GM23338 (cell line): Measurements from ENCODE around the gene NPLOC4. TPM values are rescaled to one million over a fixed set of nuclear protein-coding genes. Genes with fewer than 3 reads are reported as not detected.

Experiments used
- ATAC-seq: fragments of 200-7000 bp; cut with Tn5 transposase; 3 replicates; pipeline ENCODE4 v1.9.1; 2020
- DNase-seq: peaks from one replicate; pipeline ENCODE4 v3.0.0-alpha.2; 2015; ENCODE audit warnings: low spot score
- H2AFZ ChIP-seq: fragments of 200-600 bp; sonication (generic); 2 replicates; pipeline ENCODE4 v1.8.0; 2016; ENCODE audit warnings: antibody characterized with exemption, mild to moderate bottlenecking, moderate library complexity
- H3F3A ChIP-seq: fragments of 200-600 bp; sonication (generic); replicated peaks from 2 replicates; pipeline ENCODE4 v1.8.0; 2017; ENCODE audit warnings: antibody characterized with exemption, mixed run types, low read depth
- H3K27ac ChIP-seq: fragments of 200-600 bp; sonication (generic); 2 replicates; pipeline ENCODE4 v1.6.1; 2016; ENCODE audit warnings: low read depth
- H3K27me3 ChIP-seq: fragments of 200-600 bp; sonication (generic); 2 replicates; pipeline ENCODE4 v1.8.0; 2016; ENCODE audit warnings: mild to moderate bottlenecking, mixed run types, moderate library complexity; ENCODE audit not compliant: insufficient read depth
- H3K36me3 ChIP-seq: fragments of 200-600 bp; sonication (generic); 2 replicates; pipeline ENCODE4 v1.8.0; 2016; ENCODE audit warnings: mild to moderate bottlenecking; ENCODE audit not compliant: insufficient read depth
- H3K4me1 ChIP-seq: fragments of 200-600 bp; sonication (generic); 2 replicates; pipeline ENCODE4 v1.8.0; 2016; ENCODE audit warnings: mild to moderate bottlenecking, moderate library complexity; ENCODE audit not compliant: insufficient read depth
- H3K4me2 ChIP-seq: fragments of 200-600 bp; sonication (generic); 2 replicates; pipeline ENCODE4 v1.7.1; 2017; ENCODE audit warnings: mixed run types
- H3K4me3 ChIP-seq: fragments of 200-600 bp; sonication (generic); 2 replicates; pipeline ENCODE4 v1.6.1; 2016; ENCODE audit warnings: mixed run types
- H3K79me2 ChIP-seq: fragments of 200-600 bp; sonication (generic); replicated peaks from 2 replicates; pipeline ENCODE4 v1.8.0; 2017; ENCODE audit warnings: mild to moderate bottlenecking; ENCODE audit not compliant: insufficient read depth
- H3K9me2 ChIP-seq: fragments of 200-600 bp; sonication (generic); 2 replicates; pipeline ENCODE4 v1.8.0; 2017; ENCODE audit not compliant: insufficient read depth
- H4K20me1 ChIP-seq: fragments of 200-600 bp; sonication (generic); replicated peaks from 2 replicates; pipeline ENCODE4 v1.8.0; 2017; ENCODE audit warnings: mild to moderate bottlenecking; ENCODE audit not compliant: insufficient read depth
- H3K27ac Mint-ChIP-seq: 2 replicates; pipeline ENCODE4 v1.8.0; 2020; ENCODE audit warnings: inconsistent platforms, mild to moderate bottlenecking, moderate library complexity, mixed read lengths
- H3K27me3 Mint-ChIP-seq: 3 replicates; pipeline ENCODE4 v1.8.0; 2022; ENCODE audit warnings: low read depth, mild to moderate bottlenecking, moderate library complexity, mixed read lengths, inconsistent platforms; ENCODE audit not compliant: insufficient read depth, poor library complexity
- H3K36me3 Mint-ChIP-seq: 3 replicates; pipeline ENCODE4 v1.8.0; 2021; ENCODE audit warnings: low read depth, mild to moderate bottlenecking, inconsistent platforms, moderate library complexity, mixed read lengths
- H3K4me1 Mint-ChIP-seq: 3 replicates; pipeline ENCODE4 v1.8.0; 2020; ENCODE audit warnings: mild to moderate bottlenecking, inconsistent platforms, mixed read lengths
- H3K4me3 Mint-ChIP-seq: 3 replicates; pipeline ENCODE4 v1.8.0; 2021; ENCODE audit warnings: moderate library complexity, mild to moderate bottlenecking, inconsistent platforms, mixed read lengths
- H3K9me3 Mint-ChIP-seq: 3 replicates; pipeline ENCODE4 v1.8.0; 2020; ENCODE audit warnings: moderate library complexity, mild to moderate bottlenecking, inconsistent platforms, mixed read lengths
- CREB1 ChIP-seq: fragments of 250-450 bp; sonication (Bioruptor Pico); IDR thresholded peaks from 2 replicates; pipeline ENCODE4 v1.5.0; 2020; ENCODE audit warnings: low read depth, mild to moderate bottlenecking, moderate library complexity
- EZH2 ChIP-seq: fragments of 200-600 bp; sonication (generic); IDR thresholded peaks from one replicate; pipeline ENCODE4 v1.8.0; 2017; ENCODE audit warnings: antibody characterized with exemption, mild to moderate bottlenecking, low read depth; ENCODE audit not compliant: unreplicated experiment
- EZH2phosphoT487 ChIP-seq: fragments of 200-600 bp; sonication (generic); IDR thresholded peaks from one replicate; pipeline ENCODE4 v1.8.1; 2018; ENCODE audit warnings: antibody characterized with exemption; ENCODE audit not compliant: unreplicated experiment
- NANOG ChIP-seq: IDR thresholded peaks from 2 replicates; pipeline ENCODE4 v1.6.1; 2016; ENCODE audit warnings: antibody characterized with exemption, borderline replicate concordance
- POLR2AphosphoS5 ChIP-seq: IDR thresholded peaks from 2 replicates; pipeline ENCODE4 v1.6.1; 2016; ENCODE audit warnings: antibody characterized with exemption, low read depth
- polyA plus RNA-seq: library from polyadenylated mRNA; unstranded; fragments of >200 nt; fragmentation: Nextera tagmentation; extraction: Ambion mirVana; gene quantifications from 2 replicates; pipeline ENCODE4 v1.2.1, GENCODE V29; 2016
- small RNA-seq: library from RNA; depleted of rRNA; stranded (forward); fragments of <200 nt; gene quantifications from one replicate; pipeline ENCODE3, GENCODE V24; 2014; ENCODE audit warnings: low replicate concordance
- total RNA-seq: library from RNA; depleted of rRNA; stranded (reverse); fragments of >200 nt; shearing (Covaris generic); gene quantifications from 2 replicates; pipeline ENCODE4 v1.2.3, GENCODE V29; 2014; rRNA removed

Gene NPLOC4
- total and polyA plus RNA-seq, 2 experiments from 2014 or later: 24.1 to 79.1 TPM

- Mint-ChIP-seq H3K36me3 (peaks cover 50% of the 10 kb centered on the region), H3K27me3 (peaks cover 65% of the 10 kb centered on the region), H3K4me1 (peaks cover 20% of the 10 kb centered on the region), H3K4me3 (peak overlapping the region; percentile 98), H3K27ac (peak overlapping the region; percentile 87), H3K9me3 (peaks cover 42% of the 10 kb centered on the region)
- no peak for TF ChIP-seq EZH2phosphoT487
- TF ChIP-seq POLR2AphosphoS5: 0 out of 2 replicates have a peak, but pooled peaks have one; percentile 25
- Histone ChIP-seq H2AFZ (no peak overlapping the region), H3K36me3 (peaks cover 36% of the 10 kb centered on the region), H3K4me1 (peaks cover 9% of the 10 kb centered on the region), H4K20me1 (peaks cover 33% of the 10 kb centered on the region), H3K9me2 (no peaks in the 10 kb centered on the region), H3K79me2 (peaks cover 36% of the 10 kb centered on the region), H3K4me2 (peak overlapping the region; percentile 96), H3K4me3 (peak overlapping the region; percentile 97), H3K27me3 (no peaks in the 10 kb centered on the region), H3K27ac (peak overlapping the region; percentile 80), H3F3A (peaks cover 50% of the 10 kb centered on the region)
- DNase-seq (no peak), ATAC-seq (no peak)
These were observed 126.7 kb downstream of the NPLOC4 start for GRCh38 chr17:81509972-81510784.

- peaks cover 36% of the 10 kb centered on the region for H3K79me2 ChIP-seq
- peaks cover 42% of the 10 kb centered on the region for H3K9me3 Mint-ChIP-seq
- peaks cover 50% of the 10 kb centered on the region for H3K36me3 Mint-ChIP-seq
- ATAC-seq (peak; percentile 2), DNase-seq (no peak)
- H3K4me2 ChIP-seq: peak overlapping the region; percentile 96
- peak overlapping the region; percentile 80 for H3K27ac ChIP-seq
- peak overlapping the region; percentile 86 for H3K27ac Mint-ChIP-seq
- TF ChIP-seq POLR2AphosphoS5 (0 out of 2 replicates have a peak, but pooled peaks have one; percentile 13), NANOG (no peak)
- peaks cover 20% of the 10 kb centered on the region for H3K4me1 Mint-ChIP-seq
- peak overlapping the region; percentile 97 for H3K4me3 ChIP-seq
- peaks cover 67% of the 10 kb centered on the region for H3K27me3 Mint-ChIP-seq
- no peaks in the 10 kb centered on the region for H3K9me2 ChIP-seq
- peaks cover 50% of the 10 kb centered on the region for H3F3A ChIP-seq
- peak overlapping the region; percentile 98 for H3K4me3 Mint-ChIP-seq
- no peaks in the 10 kb centered on the region for H3K27me3 ChIP-seq
- peaks cover 9% of the 10 kb centered on the region for H3K4me1 ChIP-seq
- H2AFZ ChIP-seq: no peak overlapping the region
- H3K36me3 ChIP-seq: peaks cover 36% of the 10 kb centered on the region
- H4K20me1 ChIP-seq: peaks cover 33% of the 10 kb centered on the region
These were observed 127.5 kb downstream of the NPLOC4 start for GRCh38 chr17:81509207-81509971.

GRCh38 chr17:81508639-81509206, 128.2 kb downstream of the NPLOC4 start:
- Histone ChIP-seq H4K20me1 (peaks cover 33% of the 10 kb centered on the region), H2AFZ (no peak overlapping the region)
- DNase-seq: no peak

More at GRCh38 chr17:81508639-81509206, 128.2 kb downstream of the NPLOC4 start:
- peaks cover 9% of the 10 kb centered on the region for H3K4me1 ChIP-seq
- peaks cover 36% of the 10 kb centered on the region for H3K36me3 ChIP-seq
- TF ChIP-seq EZH2 (no peak), POLR2AphosphoS5 (0 out of 2 replicates have a peak, but pooled peaks have one; percentile 39), CREB1 (CRISPR knock-in tag) (peak; percentile 18; the same call in 1 of the 2 replicates)
- ATAC-seq: peak; percentile 10
- H3K4me3 ChIP-seq: peak overlapping the region; percentile 97
- Mint-ChIP-seq H3K4me3 (peak overlapping the region; percentile 98), H3K9me3 (peaks cover 42% of the 10 kb centered on the region), H3K4me1 (peaks cover 20% of the 10 kb centered on the region), H3K27ac (peak overlapping the region; percentile 86), H3K36me3 (peaks cover 50% of the 10 kb centered on the region), H3K27me3 (peaks cover 66% of the 10 kb centered on the region)
- peaks cover 36% of the 10 kb centered on the region for H3K79me2 ChIP-seq
- peak overlapping the region; percentile 80 for H3K27ac ChIP-seq
- H3K27me3 ChIP-seq: no peaks in the 10 kb centered on the region
- H3F3A ChIP-seq: peaks cover 46% of the 10 kb centered on the region
- H3K9me2 ChIP-seq: no peaks in the 10 kb centered on the region
- no peak overlapping the region for H3K4me2 ChIP-seq

Small RNA genes lying within 50 kb of the gene (small RNA-seq; reads per million reads assigned to genes)
- not detected for gene RF00019

Other genes starting within 250 kb of the NPLOC4 start
- gene BAHCC1, start 241.7 kb downstream of the NPLOC4 start, total RNA-seq: 1.1 and 1.8 TPM in 2 replicates
- gene BAHCC1, start 241.7 kb downstream of the NPLOC4 start, polyA plus RNA-seq: 0.17 and 0.24 TPM in 2 replicates
- gene ACTG1, start 124.3 kb downstream of the NPLOC4 start, total RNA-seq: 4,739 and 4,954 TPM in 2 replicates
- 1,867 and 1,896 TPM in 2 replicates for gene ACTG1, start 124.3 kb downstream of the NPLOC4 start, polyA plus RNA-seq
- gene FSCN2, start 108.7 kb downstream of the NPLOC4 start, total RNA-seq: 1.6 TPM in 1 of 2 replicates, not detected in the other
- gene FSCN2, start 108.7 kb downstream of the NPLOC4 start, polyA plus RNA-seq: 0.13 TPM in 1 of 2 replicates, not detected in the other
- gene FAAP100, start 84.8 kb downstream of the NPLOC4 start, total RNA-seq: 50.5 and 52.8 TPM in 2 replicates
- 16.0 and 16.2 TPM in 2 replicates for gene FAAP100, start 84.8 kb downstream of the NPLOC4 start, polyA plus RNA-seq
- 0.31 and 0.66 TPM in 2 replicates for gene TSPAN10, start 84 bp upstream of the NPLOC4 start, total RNA-seq
- 1.2 and 1.5 TPM in 2 replicates for gene TSPAN10, start 84 bp upstream of the NPLOC4 start, polyA plus RNA-seq
- 4.0 and 5.5 TPM in 2 replicates for gene PDE6G, start 19.4 kb upstream of the NPLOC4 start, total RNA-seq
- 9.0 and 11.4 TPM in 2 replicates for gene PDE6G, start 19.4 kb upstream of the NPLOC4 start, polyA plus RNA-seq
- 46.0 and 76.2 TPM in 2 replicates for gene OXLD1, start 29.5 kb upstream of the NPLOC4 start, total RNA-seq
- 64.9 and 73.0 TPM in 2 replicates for gene OXLD1, start 29.5 kb upstream of the NPLOC4 start, polyA plus RNA-seq
- gene CCDC137, start 29.6 kb upstream of the NPLOC4 start, total RNA-seq: 22.3 and 26.1 TPM in 2 replicates
- gene CCDC137, start 29.6 kb upstream of the NPLOC4 start, polyA plus RNA-seq: 69.3 and 73.4 TPM in 2 replicates
- 41.3 and 54.9 TPM in 2 replicates for gene ARL16, start 46.7 kb upstream of the NPLOC4 start, total RNA-seq
- gene ARL16, start 46.7 kb upstream of the NPLOC4 start, polyA plus RNA-seq: 39.6 and 40.4 TPM in 2 replicates
- gene HGS, start 46.9 kb upstream of the NPLOC4 start, total RNA-seq: 66.9 and 90.2 TPM in 2 replicates
- gene HGS, start 46.9 kb upstream of the NPLOC4 start, polyA plus RNA-seq: 59.0 and 59.4 TPM in 2 replicates
- gene MRPL12, start 66.3 kb upstream of the NPLOC4 start, total RNA-seq: 50.9 and 53.2 TPM in 2 replicates
- gene MRPL12, start 66.3 kb upstream of the NPLOC4 start, polyA plus RNA-seq: 140 and 153 TPM in 2 replicates
- 37.1 and 47.4 TPM in 2 replicates for gene SLC25A10, start 75.2 kb upstream of the NPLOC4 start, total RNA-seq
- 25.7 TPM in 2 replicates for gene SLC25A10, start 75.2 kb upstream of the NPLOC4 start, polyA plus RNA-seq
- 0.17 and 0.31 TPM in 2 replicates for gene GCGR, start 167.0 kb upstream of the NPLOC4 start, total RNA-seq
- gene GCGR, start 167.0 kb upstream of the NPLOC4 start, polyA plus RNA-seq: 0.23 and 0.92 TPM in 2 replicates
- 85.2 and 110 TPM in 2 replicates for gene MCRIP1, start 196.2 kb upstream of the NPLOC4 start, total RNA-seq
- 99.5 and 101 TPM in 2 replicates for gene MCRIP1, start 196.2 kb upstream of the NPLOC4 start, polyA plus RNA-seq
- not detected in 2 replicates for gene PPP1R27, start 197.9 kb upstream of the NPLOC4 start, total RNA-seq
- 0.40 and 0.65 TPM in 2 replicates for gene PPP1R27, start 197.9 kb upstream of the NPLOC4 start, polyA plus RNA-seq
- gene P4HB, start 223.4 kb upstream of the NPLOC4 start, total RNA-seq: 418 and 620 TPM in 2 replicates
- 206 and 209 TPM in 2 replicates for gene P4HB, start 223.4 kb upstream of the NPLOC4 start, polyA plus RNA-seq
- 80.1 and 125 TPM in 2 replicates for gene ARHGDIA, start 234.2 kb upstream of the NPLOC4 start, total RNA-seq
- gene ARHGDIA, start 234.2 kb upstream of the NPLOC4 start, polyA plus RNA-seq: 140 and 152 TPM in 2 replicates